CD4-positive, alpha-beta T cell treated with Interleukin-10 for 1 hour (primary cell): ENCODE measurements around the gene SLC6A7.
A peak's percentile ranks its signal among the peaks of the same experiment; 100 is the strongest.

Source experiments
- DNase-seq: peaks from one replicate; pipeline ENCODE4 v3.0.0-alpha.2; 2020

Gene SLC6A7

GRCh38 chr5:150189728-150190502, at the start of gene SLC6A7:
Gene SLC6A7 (plus strand): TSS chr5:150190062. CDS start chr5:150190328, 266 bp downstream.
- no peak for DNase-seq

- no peak for DNase-seq
These were observed 49.0 kb upstream of the SLC6A7 start for GRCh38 chr5:150140830-150141229.

- no peak for DNase-seq
These were observed 48.2 kb upstream of the SLC6A7 start for GRCh38 chr5:150141544-150142184.

- DNase-seq, result no peak
These were observed 47.5 kb upstream of the SLC6A7 start for GRCh38 chr5:150142185-150142958.

GRCh38 chr5:150142959-150143349, 46.9 kb upstream of the SLC6A7 start:
- DNase-seq, result no peak

GRCh38 chr5:150143350-150144245, 46.3 kb upstream of the SLC6A7 start:
- DNase-seq, result no peak

- no peak for DNase-seq
These were observed 45.5 kb upstream of the SLC6A7 start for GRCh38 chr5:150144246-150144801.

GRCh38 chr5:150144879-150145278, 45.0 kb upstream of the SLC6A7 start:
- DNase-seq, result no peak

- DNase-seq, result no peak
These were observed 43.6 kb upstream of the SLC6A7 start for GRCh38 chr5:150146235-150146634.

GRCh38 chr5:150146862-150147601, 42.8 kb upstream of the SLC6A7 start:
- no peak for DNase-seq

- no peak for DNase-seq
These were observed 42.2 kb upstream of the SLC6A7 start for GRCh38 chr5:150147670-150148069.

- no peak for DNase-seq
These were observed 41.5 kb upstream of the SLC6A7 start for GRCh38 chr5:150148117-150148927.

- no peak for DNase-seq
These were observed 40.2 kb upstream of the SLC6A7 start for GRCh38 chr5:150149618-150150017.

- no peak for DNase-seq
These were observed 37.0 kb upstream of the SLC6A7 start for GRCh38 chr5:150152636-150153462.

- DNase-seq, result no peak
These were observed 36.4 kb upstream of the SLC6A7 start for GRCh38 chr5:150153483-150153882.

- DNase-seq, result no peak
These were observed 35.8 kb upstream of the SLC6A7 start for GRCh38 chr5:150153957-150154617.

GRCh38 chr5:150154618-150155128, 35.2 kb upstream of the SLC6A7 start:
- DNase-seq, result no peak

GRCh38 chr5:150155258-150156026, 34.4 kb upstream of the SLC6A7 start, which contains the start of gene PDGFRB:
Gene PDGFRB (minus strand): TSS chr5:150155845. CDS start chr5:150137047, 18,798 bp downstream.
- peak; percentile 52 for DNase-seq
